Measurements from ENCODE around the gene UBAC2.

UBAC2 gene

GRCh38 chr13:99200432-99201167 lies at the start of gene UBAC2:
TSS of gene UBAC2 (plus strand) at chr13:99200854. CDS start at chr13:99200909, 55 bp downstream.
- no peaks in the 10 kb centered on the region for H3K27me3 Mint-ChIP-seq
- peak within 1 kb of the TSS; percentile 99 for H3K27ac Mint-ChIP-seq
- no peaks in the 10 kb centered on the region for H3K9me3 Mint-ChIP-seq (ENCODE audit: low read depth)
- peak within 1 kb of the TSS; percentile 98 for H3K4me3 Mint-ChIP-seq
- H3K36me3 Mint-ChIP-seq, result peaks cover 3% of the 10 kb centered on the region
- H3K4me1 Mint-ChIP-seq (ENCODE audit: low read depth), result peaks cover 68% of the 10 kb centered on the region

- Mint-ChIP-seq H3K4me3 (no peak overlapping the region), H3K27me3 (no peaks in the 10 kb centered on the region), H3K4me1 (ENCODE audit: low read depth) (peaks cover 2% of the 10 kb centered on the region), H3K27ac (no peak overlapping the region), H3K9me3 (ENCODE audit: low read depth) (no peaks in the 10 kb centered on the region), H3K36me3 (no peaks in the 10 kb centered on the region)
Measured at GRCh38 chr13:99151516-99151915, 49.1 kb upstream of the UBAC2 start.

GRCh38 chr13:99153219-99153618 lies 47.4 kb upstream of the UBAC2 start:
- Mint-ChIP-seq H3K9me3 (ENCODE audit: low read depth) (no peaks in the 10 kb centered on the region), H3K4me3 (no peak overlapping the region), H3K27me3 (no peaks in the 10 kb centered on the region), H3K27ac (no peak overlapping the region), H3K36me3 (no peaks in the 10 kb centered on the region), H3K4me1 (ENCODE audit: low read depth) (peaks cover 2% of the 10 kb centered on the region)

GRCh38 chr13:99154064-99154463 lies 46.6 kb upstream of the UBAC2 start:
- Mint-ChIP-seq H3K4me1 (ENCODE audit: low read depth) (peaks cover 2% of the 10 kb centered on the region), H3K4me3 (no peak overlapping the region), H3K36me3 (no peaks in the 10 kb centered on the region), H3K27ac (no peak overlapping the region), H3K27me3 (no peaks in the 10 kb centered on the region), H3K9me3 (ENCODE audit: low read depth) (no peaks in the 10 kb centered on the region)

- no peaks in the 10 kb centered on the region for H3K36me3 Mint-ChIP-seq
- H3K4me1 Mint-ChIP-seq (ENCODE audit: low read depth), result peaks cover 2% of the 10 kb centered on the region
- no peaks in the 10 kb centered on the region for H3K9me3 Mint-ChIP-seq (ENCODE audit: low read depth)
- H3K4me3 Mint-ChIP-seq, result no peak overlapping the region
- H3K27me3 Mint-ChIP-seq, result no peaks in the 10 kb centered on the region
- H3K27ac Mint-ChIP-seq, result no peak overlapping the region
Measured at GRCh38 chr13:99155821-99156220, 44.8 kb upstream of the UBAC2 start.

- Mint-ChIP-seq H3K27me3 (no peaks in the 10 kb centered on the region), H3K4me3 (no peak overlapping the region), H3K36me3 (no peaks in the 10 kb centered on the region), H3K27ac (no peak overlapping the region), H3K4me1 (ENCODE audit: low read depth) (no peaks in the 10 kb centered on the region), H3K9me3 (ENCODE audit: low read depth) (no peaks in the 10 kb centered on the region)
Measured at GRCh38 chr13:99157046-99157445, 43.6 kb upstream of the UBAC2 start.

- no peaks in the 10 kb centered on the region for H3K9me3 Mint-ChIP-seq (ENCODE audit: low read depth)
- no peaks in the 10 kb centered on the region for H3K4me1 Mint-ChIP-seq (ENCODE audit: low read depth)
- no peaks in the 10 kb centered on the region for H3K27me3 Mint-ChIP-seq
- H3K36me3 Mint-ChIP-seq, result no peaks in the 10 kb centered on the region
- H3K4me3 Mint-ChIP-seq, result no peak overlapping the region
- no peak overlapping the region for H3K27ac Mint-ChIP-seq
Measured at GRCh38 chr13:99158846-99159245, 41.8 kb upstream of the UBAC2 start.

GRCh38 chr13:99159331-99160061 lies 41.2 kb upstream of the UBAC2 start:
- peaks cover 1% of the 10 kb centered on the region for H3K9me3 Mint-ChIP-seq (ENCODE audit: low read depth)
- no peaks in the 10 kb centered on the region for H3K27me3 Mint-ChIP-seq
- H3K36me3 Mint-ChIP-seq, result peaks cover 1% of the 10 kb centered on the region
- no peak overlapping the region for H3K27ac Mint-ChIP-seq
- no peak overlapping the region for H3K4me3 Mint-ChIP-seq
- H3K4me1 Mint-ChIP-seq (ENCODE audit: low read depth), result no peaks in the 10 kb centered on the region

GRCh38 chr13:99160415-99160814 lies 40.2 kb upstream of the UBAC2 start:
- Mint-ChIP-seq H3K4me3 (no peak overlapping the region), H3K27ac (no peak overlapping the region), H3K9me3 (ENCODE audit: low read depth) (peaks cover 3% of the 10 kb centered on the region), H3K4me1 (ENCODE audit: low read depth) (peaks cover 2% of the 10 kb centered on the region), H3K36me3 (peaks cover 2% of the 10 kb centered on the region), H3K27me3 (no peaks in the 10 kb centered on the region)

- H3K36me3 Mint-ChIP-seq, result peaks cover 2% of the 10 kb centered on the region
Measured at GRCh38 chr13:99161512-99161911, 39.1 kb upstream of the UBAC2 start.

GRCh38 chr13:99162567-99163361 lies 37.9 kb upstream of the UBAC2 start:
- peaks cover 2% of the 10 kb centered on the region for H3K36me3 Mint-ChIP-seq
- H3K4me3 Mint-ChIP-seq, result no peak overlapping the region
- H3K27ac Mint-ChIP-seq, result no peak overlapping the region
- H3K4me1 Mint-ChIP-seq (ENCODE audit: low read depth), result peaks cover 2% of the 10 kb centered on the region
- H3K27me3 Mint-ChIP-seq, result no peaks in the 10 kb centered on the region
- peaks cover 3% of the 10 kb centered on the region for H3K9me3 Mint-ChIP-seq (ENCODE audit: low read depth)

More at GRCh38 chr13:99161512-99161911, 39.1 kb upstream of the UBAC2 start:
- peaks cover 2% of the 10 kb centered on the region for H3K4me1 Mint-ChIP-seq (ENCODE audit: low read depth)
- H3K27ac Mint-ChIP-seq, result no peak overlapping the region
- no peak overlapping the region for H3K4me3 Mint-ChIP-seq
- peaks cover 3% of the 10 kb centered on the region for H3K9me3 Mint-ChIP-seq (ENCODE audit: low read depth)
- no peaks in the 10 kb centered on the region for H3K27me3 Mint-ChIP-seq

GRCh38 chr13:99164226-99164625 lies 36.4 kb upstream of the UBAC2 start:
- Mint-ChIP-seq H3K27ac (no peak overlapping the region), H3K4me3 (no peak overlapping the region), H3K9me3 (ENCODE audit: low read depth) (peaks cover 3% of the 10 kb centered on the region), H3K4me1 (ENCODE audit: low read depth) (peaks cover 2% of the 10 kb centered on the region), H3K27me3 (no peaks in the 10 kb centered on the region), H3K36me3 (peaks cover 2% of the 10 kb centered on the region)

GRCh38 chr13:99165753-99166587 lies 34.7 kb upstream of the UBAC2 start:
- Mint-ChIP-seq H3K4me1 (ENCODE audit: low read depth) (peaks cover 2% of the 10 kb centered on the region), H3K9me3 (ENCODE audit: low read depth) (peaks cover 3% of the 10 kb centered on the region), H3K27me3 (no peaks in the 10 kb centered on the region), H3K4me3 (no peak overlapping the region), H3K36me3 (peaks cover 2% of the 10 kb centered on the region), H3K27ac (no peak overlapping the region)

- H3K4me3 Mint-ChIP-seq, result no peak overlapping the region
- no peaks in the 10 kb centered on the region for H3K36me3 Mint-ChIP-seq
- H3K27me3 Mint-ChIP-seq, result no peaks in the 10 kb centered on the region
- peaks cover 16% of the 10 kb centered on the region for H3K4me1 Mint-ChIP-seq (ENCODE audit: low read depth)
- H3K9me3 Mint-ChIP-seq (ENCODE audit: low read depth), result no peaks in the 10 kb centered on the region
- H3K27ac Mint-ChIP-seq, result no peak overlapping the region
Measured at GRCh38 chr13:99172951-99173350, 27.7 kb upstream of the UBAC2 start.
